Placental pericyte (primary cell): ENCODE data around the gene PRKACG. TPM values are rescaled to one million over a fixed set of nuclear protein-coding genes. Genes with fewer than 3 reads are reported as not detected.

ENCODE experiments used
- total RNA-seq: library from RNA; depleted of rRNA; stranded (reverse); fragments of >200 nt; gene quantifications from 2 replicates; pipeline ENCODE4 v1.2.3, GENCODE V29; 2012

The PRKACG gene
- not detected in 2 replicates for total RNA-seq

GRCh38 chr9:69014013-69014412 lies at the start of gene PRKACG:
PRKACG (minus strand) TSS chr9:69014113; CDS start chr9:69014092, 21 bp downstream.

GRCh38 chr9:69035438-69036308 lies 21.8 kb upstream of the PRKACG start, which contains the start of gene FXN:
FXN (plus strand) TSS chr9:69035752; CDS start chr9:69035783, 31 bp downstream.

Other genes with a start within 250 kb of the PRKACG start
- gene FXN, start 21.6 kb upstream of the PRKACG start, total RNA-seq: 2.8 and 5.0 TPM in 2 replicates
- gene TJP2, start 160.2 kb upstream of the PRKACG start, total RNA-seq: 21.7 and 45.2 TPM in 2 replicates